ENCODE data around the gene AREL1. TPM values are rescaled to one million over a fixed set of nuclear protein-coding genes. Genes with fewer than 3 reads are reported as not detected.

AREL1 gene
- polyA plus RNA-seq, 1 donor (not counting 4 experiments of a cell fraction or from before 2014, with no cell fraction given) = 31.2 TPM

- H3K79me2 ChIP-seq (ENCODE audit: control insufficient read depth, insufficient read depth, low read length) = peaks cover 7% of the 10 kb centered on the region
- no peak for FAIRE-seq
Measured at GRCh38 chr14:74616996-74617700, 95.7 kb downstream of the AREL1 start.

DNA sequence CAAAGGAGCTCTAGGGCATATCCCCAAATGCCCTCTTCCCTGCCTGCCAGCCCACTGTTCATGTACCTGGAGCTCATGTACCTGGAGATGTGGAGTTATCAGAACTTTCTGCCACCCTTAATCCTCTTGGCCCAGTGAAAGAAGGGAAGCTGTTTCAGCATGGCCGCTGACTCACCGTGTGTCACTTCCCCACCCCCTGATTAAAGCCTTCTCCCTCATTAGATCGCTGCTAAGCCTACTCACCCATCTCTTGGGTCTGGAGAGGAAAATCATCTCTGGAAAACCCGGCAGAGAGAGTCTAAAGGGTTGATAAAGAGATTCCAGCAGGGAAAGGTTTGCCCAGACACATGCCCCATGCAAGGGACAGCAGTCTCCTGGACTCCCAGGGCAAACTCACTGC lies 96.4 kb downstream of the AREL1 start:
- H2AFZ ChIP-seq (ENCODE audit: control insufficient read depth, low read length) = no peak overlapping the region
- H3K79me2 ChIP-seq (ENCODE audit: control insufficient read depth, insufficient read depth, low read length) = peaks cover 9% of the 10 kb centered on the region
- H3K4me3 ChIP-seq (ENCODE audit: control insufficient read depth in 2 of 3, extremely low read depth in 1 of 3, insufficient read depth in 2 of 3, low read depth in 1 of 3, low read length in 3 of 3) = peak overlapping the region; percentile 9 to 28 (median 11)
- DNase-seq (ENCODE audit: low read depth, low spot score) = peak; percentile 60
- H3K36me3 ChIP-seq (ENCODE audit: control insufficient read depth in 2 of 2, extremely low read depth in 1 of 2, insufficient read depth in 2 of 2, low read length in 2 of 2) = no peaks in the 10 kb centered on the region
- peaks cover 83% of the 10 kb centered on the region for H3K4me1 ChIP-seq (ENCODE audit: control insufficient read depth, extremely low read depth, insufficient read depth, low read length)
- dilution Hi-C loops (cut with MboI; ENCODE audit: extremely low pct_ligation_motif_present, low sequenced_read_pairs) = no loop called here
- FAIRE-seq = peak; percentile 89
- H4K20me1 ChIP-seq (ENCODE audit: control insufficient read depth, extremely low read depth, insufficient read depth, low read length) = no peaks in the 10 kb centered on the region
- H3K9me1 ChIP-seq (ENCODE audit: control insufficient read depth, extremely low read depth, insufficient read depth, low read length) = no peaks in the 10 kb centered on the region
- peak overlapping the region; percentile 54 for H3K4me2 ChIP-seq (ENCODE audit: control insufficient read depth, extremely low read depth, insufficient read depth, low read depth, low read length)
- H3K9ac ChIP-seq (ENCODE audit: control insufficient read depth, extremely low read depth, insufficient read depth, low read length) = peak overlapping the region; percentile 46
- TF ChIP-seq, protein P1, sequence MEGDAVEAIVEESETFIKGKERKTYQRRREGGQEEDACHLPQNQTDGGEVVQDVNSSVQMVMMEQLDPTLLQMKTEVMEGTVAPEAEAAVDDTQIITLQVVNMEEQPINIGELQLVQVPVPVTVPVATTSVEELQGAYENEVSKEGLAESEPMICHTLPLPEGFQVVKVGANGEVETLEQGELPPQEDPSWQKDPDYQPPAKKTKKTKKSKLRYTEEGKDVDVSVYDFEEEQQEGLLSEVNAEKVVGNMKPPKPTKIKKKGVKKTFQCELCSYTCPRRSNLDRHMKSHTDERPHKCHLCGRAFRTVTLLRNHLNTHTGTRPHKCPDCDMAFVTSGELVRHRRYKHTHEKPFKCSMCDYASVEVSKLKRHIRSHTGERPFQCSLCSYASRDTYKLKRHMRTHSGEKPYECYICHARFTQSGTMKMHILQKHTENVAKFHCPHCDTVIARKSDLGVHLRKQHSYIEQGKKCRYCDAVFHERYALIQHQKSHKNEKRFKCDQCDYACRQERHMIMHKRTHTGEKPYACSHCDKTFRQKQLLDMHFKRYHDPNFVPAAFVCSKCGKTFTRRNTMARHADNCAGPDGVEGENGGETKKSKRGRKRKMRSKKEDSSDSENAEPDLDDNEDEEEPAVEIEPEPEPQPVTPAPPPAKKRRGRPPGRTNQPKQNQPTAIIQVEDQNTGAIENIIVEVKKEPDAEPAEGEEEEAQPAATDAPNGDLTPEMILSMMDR (optimal IDR thresholded peaks at IDR 0.05 in 1 of 3, IDR thresholded peaks at IDR 0.05 in 1 of 3, conservative IDR thresholded peaks at IDR 0.05 in 1 of 3; ENCODE audit: extremely low read depth in 1 of 3, insufficient read depth in 2 of 3, low read length in 3 of 3) = no peak
- TF ChIP-seq EZH2 (IDR thresholded peaks at IDR 0.05; ENCODE audit: low read length) = no peak
- peak overlapping the region; percentile 82 for H3K27ac ChIP-seq (ENCODE audit: control insufficient read depth, insufficient read depth, low read length)
- H3K27me3 ChIP-seq (ENCODE audit: control insufficient read depth, extremely low read depth, insufficient read depth, low read length) = no peaks in the 10 kb centered on the region
- no peaks in the 10 kb centered on the region for H3K9me3 ChIP-seq (ENCODE audit: control insufficient read depth, low read depth, low read length)

More at GRCh38 chr14:74616996-74617700, 95.7 kb downstream of the AREL1 start:
- H3K36me3 ChIP-seq (ENCODE audit: control insufficient read depth in 2 of 2, extremely low read depth in 1 of 2, insufficient read depth in 2 of 2, low read length in 2 of 2) = no peaks in the 10 kb centered on the region
- TF ChIP-seq, protein P1 (optimal IDR thresholded peaks at IDR 0.05 in 1 of 3, IDR thresholded peaks at IDR 0.05 in 1 of 3, conservative IDR thresholded peaks at IDR 0.05 in 1 of 3; ENCODE audit: extremely low read depth in 1 of 3, insufficient read depth in 2 of 3, low read length in 3 of 3) = no peak
- TF ChIP-seq EZH2 (IDR thresholded peaks at IDR 0.05; ENCODE audit: low read length) = no peak
- peak overlapping the region; percentile 82 for H3K27ac ChIP-seq (ENCODE audit: control insufficient read depth, insufficient read depth, low read length)
- H3K9me1 ChIP-seq (ENCODE audit: control insufficient read depth, extremely low read depth, insufficient read depth, low read length) = no peaks in the 10 kb centered on the region
- no peak overlapping the region for H2AFZ ChIP-seq (ENCODE audit: control insufficient read depth, low read length)
- dilution Hi-C loops (cut with MboI; ENCODE audit: extremely low pct_ligation_motif_present, low sequenced_read_pairs) = no loop called here
- no peak for DNase-seq (ENCODE audit: low read depth, low spot score)
- H3K4me3 ChIP-seq (ENCODE audit: control insufficient read depth in 2 of 3, extremely low read depth in 1 of 3, insufficient read depth in 2 of 3, low read depth in 1 of 3, low read length in 3 of 3) = no peak overlapping the region
- H3K9me3 ChIP-seq (ENCODE audit: control insufficient read depth, low read depth, low read length) = no peaks in the 10 kb centered on the region
- peaks cover 90% of the 10 kb centered on the region for H3K4me1 ChIP-seq (ENCODE audit: control insufficient read depth, extremely low read depth, insufficient read depth, low read length)
- peak overlapping the region; percentile 46 for H3K9ac ChIP-seq (ENCODE audit: control insufficient read depth, extremely low read depth, insufficient read depth, low read length)
- H3K27me3 ChIP-seq (ENCODE audit: control insufficient read depth, extremely low read depth, insufficient read depth, low read length) = no peaks in the 10 kb centered on the region
- peak overlapping the region; percentile 54 for H3K4me2 ChIP-seq (ENCODE audit: control insufficient read depth, extremely low read depth, insufficient read depth, low read depth, low read length)
- H4K20me1 ChIP-seq (ENCODE audit: control insufficient read depth, extremely low read depth, insufficient read depth, low read length) = no peaks in the 10 kb centered on the region

Measured in keratinocyte (primary cell).